Activated naive CD4-positive, alpha-beta T cell treated with anti-CD3 and anti-CD28 coated beads for 36 hours (primary cell): ENCODE data around the gene SEPTIN1. TPM values are rescaled to one million over a fixed set of nuclear protein-coding genes. Genes with fewer than 3 reads are reported as not detected.
"Not testable (repeated sequence)": the region's sequence is repeated elsewhere in the genome, so short reads cannot be mapped to it uniquely, and the experiment has no call there.

ENCODE experiments used
- CTCF ChIA-PET: fragments of 350-600 bp; sonication (Branson Sonifier 250); formaldehyde crosslinking; loops from one replicate; lab custom pipeline; 2021; ENCODE audit warnings: antibody characterized with exemption; lab: Charles Lee
- DNase-seq: peaks from one replicate; pipeline ENCODE4 v3.0.0-alpha.2; 2020
- H3K27ac Mint-ChIP-seq: one replicate; pipeline ENCODE4 v1.8.0; 2021; ENCODE audit warnings: mild to moderate bottlenecking, mixed read lengths
- H3K27me3 Mint-ChIP-seq: one replicate; pipeline ENCODE4 v1.8.0; 2021; ENCODE audit warnings: low read depth, mixed read lengths
- H3K36me3 Mint-ChIP-seq: one replicate; pipeline ENCODE4 v1.8.0; 2021; ENCODE audit warnings: low read depth, mixed read lengths
- H3K4me1 Mint-ChIP-seq: one replicate; pipeline ENCODE4 v1.8.0; 2021; ENCODE audit warnings: low read depth, mixed read lengths
- H3K4me3 Mint-ChIP-seq: one replicate; pipeline ENCODE4 v1.8.0; 2021; ENCODE audit warnings: mild to moderate bottlenecking, moderate library complexity, mixed read lengths
- H3K9me3 Mint-ChIP-seq: one replicate; pipeline ENCODE4 v1.8.0; 2021; ENCODE audit warnings: mixed read lengths
- intact Hi-C: fragments of 100-400 bp; cut with micrococcal nuclease; formaldehyde crosslinking; loops from one replicate; pipeline ENCODE4 v1.15.1; 2023
- total RNA-seq, 2 experiments: library from RNA; stranded (reverse); gene quantifications; one replicate each; pipeline ENCODE4 v1.2.3, GENCODE V29; 2021

SEPTIN1 gene
- total RNA-seq, 2 experiments from 2014 or later = 133 to 134 TPM

DNA sequence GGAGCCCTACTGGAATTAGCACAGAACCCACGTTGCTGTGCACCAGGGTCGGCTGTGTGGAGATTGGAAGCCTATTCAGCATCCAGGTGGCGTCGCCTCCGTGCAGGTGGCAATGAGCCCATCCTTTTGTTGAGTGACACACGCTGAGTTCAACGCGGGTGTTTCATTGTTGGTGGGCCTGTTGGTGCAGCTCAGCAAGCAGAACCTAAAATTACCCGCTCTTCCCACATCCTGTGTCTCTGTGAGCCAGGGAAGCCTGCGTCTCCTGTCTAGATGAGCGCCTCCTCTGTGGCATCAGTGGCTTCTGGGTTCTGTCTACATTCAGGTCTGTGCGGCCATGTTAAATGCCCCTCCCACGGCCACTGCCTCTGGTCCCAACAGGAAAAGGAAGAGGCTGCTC, 41.7 kb downstream of the SEPTIN1 start:
- H3K4me3 Mint-ChIP-seq = no peak overlapping the region
- H3K4me1 Mint-ChIP-seq = peaks cover 15% of the 10 kb centered on the region
- peak; percentile 26 for DNase-seq
- no peaks in the 10 kb centered on the region for H3K36me3 Mint-ChIP-seq
- no peaks in the 10 kb centered on the region for H3K27me3 Mint-ChIP-seq
- CTCF ChIA-PET = no interaction called here
- no peaks in the 10 kb centered on the region for H3K9me3 Mint-ChIP-seq
- H3K27ac Mint-ChIP-seq = no peak overlapping the region
- intact Hi-C loops = no loop called here

DNA sequence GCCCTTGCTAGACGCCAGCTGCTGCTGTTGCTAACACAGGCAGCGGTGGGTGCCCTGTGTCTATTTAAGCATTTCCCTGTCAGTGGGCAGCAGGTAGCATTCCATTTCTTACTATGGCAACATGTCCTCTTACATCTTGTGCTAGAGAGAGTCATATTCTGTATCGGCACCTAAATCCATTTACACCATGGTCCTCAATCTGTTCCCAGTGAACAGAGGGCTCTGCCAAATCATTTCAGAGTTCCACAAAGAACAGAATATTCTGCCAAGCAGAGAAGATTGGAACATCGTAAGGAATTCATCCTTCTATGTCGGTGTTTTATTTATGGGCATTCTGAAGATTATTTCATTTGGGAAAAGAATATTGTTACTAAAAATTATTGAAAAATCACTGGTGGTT, 43.6 kb downstream of the SEPTIN1 start:
- CTCF ChIA-PET, intact Hi-C loops, H3K4me3 Mint-ChIP-seq, DNase-seq, H3K27me3 Mint-ChIP-seq, H3K27ac Mint-ChIP-seq, H3K9me3 Mint-ChIP-seq, H3K36me3 Mint-ChIP-seq: not testable (repeated sequence)
- peaks cover 18% of the 10 kb centered on the region for H3K4me1 Mint-ChIP-seq

- DNase-seq, H3K27ac Mint-ChIP-seq, intact Hi-C loops, CTCF ChIA-PET, H3K27me3 Mint-ChIP-seq, H3K4me3 Mint-ChIP-seq, H3K36me3 Mint-ChIP-seq, H3K9me3 Mint-ChIP-seq: not testable (repeated sequence)
- H3K4me1 Mint-ChIP-seq = peaks cover 18% of the 10 kb centered on the region
Measured at GRCh38 chr16:30337964-30338357, 44.4 kb downstream of the SEPTIN1 start.

DNA sequence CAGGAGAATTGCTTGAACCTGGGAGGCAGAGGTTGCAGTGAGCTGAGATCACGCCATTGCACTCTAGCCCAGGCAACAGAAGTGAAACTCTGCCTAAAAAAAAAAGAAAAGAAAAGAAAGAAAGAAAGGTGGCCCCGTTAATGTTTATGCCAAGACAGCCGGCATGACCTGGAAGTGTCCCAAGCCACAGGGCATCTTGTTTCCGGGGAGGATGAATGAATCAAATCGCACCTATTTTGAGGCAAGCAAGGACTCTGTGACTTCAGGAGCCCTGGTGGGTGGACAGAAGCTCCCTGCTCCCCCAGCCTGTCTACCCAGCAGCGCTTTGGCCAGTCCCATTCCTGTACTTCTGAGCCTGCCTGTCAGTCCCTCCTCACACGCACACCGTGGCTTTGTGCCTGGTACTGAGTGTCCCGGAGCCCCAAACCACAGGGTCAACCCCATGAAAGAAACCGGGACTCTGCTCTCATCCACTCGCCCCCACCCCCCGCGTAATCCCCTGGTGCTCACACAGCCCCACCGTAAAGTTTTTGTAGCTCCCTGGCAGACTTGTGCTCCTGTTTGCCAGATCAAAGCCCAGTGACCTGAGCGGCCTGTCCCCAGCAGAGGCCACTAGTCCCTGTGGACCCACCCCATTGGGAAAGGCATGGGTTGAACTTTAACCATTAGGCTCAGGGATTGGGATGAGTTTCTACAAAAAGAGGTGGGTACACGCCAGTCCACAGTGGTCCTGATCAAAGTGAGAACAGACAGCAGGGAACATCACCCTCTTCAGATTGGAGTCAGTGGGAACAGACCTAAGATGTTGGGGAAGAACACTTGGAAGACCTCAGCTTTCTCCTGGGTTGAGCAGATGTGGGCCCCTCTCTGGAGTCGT, 46.5 kb downstream of the SEPTIN1 start:
- intact Hi-C loops = loop anchor here (1.0 to 2.0 kb wide), 4 partner anchors 19 to 71 kb away; partner anchors contain the start of genes CD2BP2, TBC1D10B and ZNF771
- DNase-seq = peak; percentile 63
- Mint-ChIP-seq H3K27ac (peak overlapping the region; percentile 59), H3K36me3 (peaks cover 1% of the 10 kb centered on the region), H3K9me3 (no peaks in the 10 kb centered on the region), H3K27me3 (no peaks in the 10 kb centered on the region), H3K4me3 (peak overlapping the region; percentile 78), H3K4me1 (peaks cover 26% of the 10 kb centered on the region)
- CTCF ChIA-PET = interaction anchor here (0.6 to 1.6 kb wide), 2 partner anchors 13 to 243 kb away, joined by 3 read pairs; no protein-coding TSS in a partner anchor

DNA sequence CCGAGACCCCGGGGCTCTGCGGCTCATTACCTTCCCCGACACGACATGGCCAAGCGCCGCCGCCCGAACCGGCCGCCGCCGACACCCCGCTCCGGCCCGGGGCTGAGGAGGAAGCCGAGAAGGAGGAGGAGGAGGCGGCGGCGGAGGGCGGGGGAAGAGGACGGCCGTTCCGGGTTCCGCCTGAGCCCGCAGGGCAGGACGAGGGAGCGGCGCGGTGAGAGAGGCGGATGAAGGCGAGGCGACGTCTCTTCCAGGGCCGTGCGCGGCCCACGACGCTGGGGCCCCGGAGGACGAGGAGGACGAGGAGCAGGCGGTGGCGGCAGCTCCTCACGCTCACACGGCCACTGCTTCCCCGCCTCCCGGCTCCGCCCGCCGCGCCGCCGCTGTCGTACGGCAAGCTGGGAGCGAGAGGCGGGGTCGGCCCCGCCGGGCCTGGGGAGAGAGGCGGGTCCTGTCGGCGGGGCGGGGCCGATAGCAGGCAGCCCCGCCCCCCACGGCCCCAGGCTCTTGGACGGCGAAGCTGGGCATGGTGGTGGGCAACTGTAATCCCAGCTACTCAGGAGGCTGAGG, 47.2 kb downstream of the SEPTIN1 start:
- not testable (repeated sequence) for H3K27me3 Mint-ChIP-seq, H3K9me3 Mint-ChIP-seq, H3K36me3 Mint-ChIP-seq
- peak; percentile 86 for DNase-seq
- intact Hi-C loops = loop anchor here (1.0 to 2.0 kb wide), 4 partner anchors 20 to 72 kb away; partner anchors contain the start of genes CD2BP2, TBC1D10B and ZNF771
- H3K27ac Mint-ChIP-seq = peak overlapping the region; percentile 82
- CTCF ChIA-PET = interaction anchor here (0.6 to 1.6 kb wide), 2 partner anchors 242 to 302 kb away, joined by 3 to 4 read pairs; no protein-coding TSS in a partner anchor
- peak overlapping the region; percentile 78 for H3K4me3 Mint-ChIP-seq
- peaks cover 26% of the 10 kb centered on the region for H3K4me1 Mint-ChIP-seq

GRCh38 chr16:30334473-30334989, 47.8 kb downstream of the SEPTIN1 start:
- not testable (repeated sequence) for H3K36me3 Mint-ChIP-seq, H3K27me3 Mint-ChIP-seq, H3K9me3 Mint-ChIP-seq
- Mint-ChIP-seq H3K4me3 (peak overlapping the region; percentile 95), H3K4me1 (peaks cover 27% of the 10 kb centered on the region), H3K27ac (peak overlapping the region; percentile 86)
- peak; percentile 89 for DNase-seq
- intact Hi-C loops = loop anchor here (2.0 kb wide), 2 partner anchors 44 to 72 kb away; partner anchors contain the start of gene ZNF771
- CTCF ChIA-PET = interaction anchor here (0.6 kb wide), 1 partner anchor 302 kb away, joined by 4 read pairs; no protein-coding TSS in a partner anchor

Other genes starting within 250 kb of the SEPTIN1 start
- gene CORO1A, start 199.0 kb downstream of the SEPTIN1 start, total RNA-seq = 100 to 1,000 TPM; 855 to 866 TPM
- 100 to 1,000 TPM; 160 to 173 TPM for gene BOLA2B, start 188.9 kb downstream of the SEPTIN1 start, total RNA-seq
- 10 to 100 TPM; 35.4 to 42.5 TPM for gene SLX1A, start 188.7 kb downstream of the SEPTIN1 start, total RNA-seq
- gene SULT1A3, start 183.3 kb downstream of the SEPTIN1 start, total RNA-seq = 1 to 10 TPM; 8.7 to 9.2 TPM
- gene NPIPB13, start 134.1 kb downstream of the SEPTIN1 start, total RNA-seq = 1 to 10 TPM; 5.7 to 6.8 TPM
- 10 to 100 TPM; 39.2 to 41.4 TPM for gene CD2BP2, start 27.3 kb downstream of the SEPTIN1 start, total RNA-seq
- 10 to 100 TPM; 36.6 to 38.4 TPM for gene TBC1D10B, start 12.1 kb downstream of the SEPTIN1 start, total RNA-seq
- under 1 TPM; 0.67 to 0.86 TPM for gene MYL11, start 7.8 kb downstream of the SEPTIN1 start, total RNA-seq
- 1 to 10 TPM; 5.3 to 6.0 TPM for gene ZNF48, start 12.9 kb upstream of the SEPTIN1 start, total RNA-seq
- gene ZNF771, start 25.0 kb upstream of the SEPTIN1 start, total RNA-seq = 1 to 10 TPM; 3.4 to 4.7 TPM
- gene DCTPP1, start 47.5 kb upstream of the SEPTIN1 start, total RNA-seq = 10 to 100 TPM; 69.9 to 73.0 TPM
- 10 to 100 TPM; 37.8 to 39.2 TPM for gene SEPHS2, start 63.3 kb upstream of the SEPTIN1 start, total RNA-seq
- 10 to 100 TPM; 83.8 to 89.0 TPM for gene ITGAL, start 90.2 kb upstream of the SEPTIN1 start, total RNA-seq
- gene ZNF768, start 144.0 kb upstream of the SEPTIN1 start, total RNA-seq = 1 to 10 TPM; 7.8 to 8.3 TPM
- gene ZNF747, start 152.3 kb upstream of the SEPTIN1 start, total RNA-seq = 1 to 10 TPM; 5.1 to 6.1 TPM
- gene ZNF764, start 175.8 kb upstream of the SEPTIN1 start, total RNA-seq = 1 to 10 TPM; 7.6 to 9.5 TPM
- 1 to 10 TPM; 3.7 to 3.9 TPM for gene ZNF688, start 189.2 kb upstream of the SEPTIN1 start, total RNA-seq
- 10 to 100 TPM; 11.9 to 13.2 TPM for gene ZNF785, start 203.1 kb upstream of the SEPTIN1 start, total RNA-seq
- 10 to 100 TPM; 10.7 to 11.5 TPM for gene ZNF689, start 227.8 kb upstream of the SEPTIN1 start, total RNA-seq